GM19397 (cell line): ENCODE results near the gene FAM131A.

ENCODE experiments used
- ATAC-seq: cut with Tn5 transposase; IDR thresholded peaks from one replicate; pipeline ENCODE4 v1.9.1; 2021; ENCODE audit warnings: mild to moderate bottlenecking, moderate library complexity; ENCODE audit not compliant: unreplicated experiment

FAM131A gene

DNA sequence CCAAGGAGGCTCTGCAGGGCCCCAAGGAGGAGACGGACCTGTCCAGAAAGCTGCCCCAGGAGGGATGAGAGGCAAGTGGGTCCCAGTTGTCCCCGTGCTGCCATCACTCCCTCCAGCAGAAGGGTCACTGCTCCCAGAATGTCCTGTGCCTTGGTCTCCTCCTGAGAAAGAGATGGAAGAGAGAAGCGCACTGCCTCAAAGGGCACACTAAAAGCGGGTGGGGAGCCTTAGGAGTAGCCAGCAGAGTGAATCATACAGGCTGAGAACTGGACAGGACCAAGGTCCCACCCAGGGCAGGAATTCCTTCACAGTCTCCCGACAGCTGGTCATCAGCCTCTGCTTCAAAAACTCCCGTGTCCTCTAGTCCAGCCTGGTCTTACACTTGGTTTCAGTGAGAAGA is 36.0 kb downstream of the FAM131A start:
- ATAC-seq = no peak

DNA sequence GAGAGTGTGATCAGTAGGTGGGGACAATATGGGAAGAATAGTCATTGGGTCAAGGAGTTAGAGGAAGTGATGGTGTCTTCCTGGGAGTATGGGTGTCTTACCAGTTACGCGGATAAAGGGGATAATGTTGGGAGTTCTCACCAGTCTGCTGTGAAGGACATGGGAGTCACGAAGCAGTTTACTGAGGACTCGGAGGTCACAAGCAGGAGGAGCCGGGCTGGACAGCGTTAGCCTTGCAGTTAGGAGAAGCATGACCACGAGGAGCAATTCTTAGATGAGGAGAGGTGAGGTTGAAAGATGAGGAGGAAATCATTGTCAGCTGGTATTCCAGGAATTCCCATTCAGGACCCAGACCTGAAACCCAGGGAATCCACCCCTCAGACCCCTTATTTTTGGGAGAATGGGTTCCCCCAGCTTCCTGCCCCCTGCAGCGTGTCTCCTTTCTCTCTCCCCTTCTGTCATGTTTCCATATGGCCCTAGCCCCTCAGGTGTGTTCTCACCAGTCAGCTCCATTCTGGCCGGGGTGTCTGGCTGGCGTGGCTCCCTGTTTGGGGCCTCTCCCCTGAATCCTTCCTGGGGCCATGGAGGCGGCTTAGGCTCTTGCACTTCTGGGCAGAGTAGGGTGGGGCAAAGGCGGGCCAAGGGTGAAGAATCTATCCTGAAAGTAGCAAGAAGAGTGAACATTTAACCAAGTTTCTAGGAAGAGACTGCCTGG is 38.5 kb downstream of the FAM131A start:
- no peak for ATAC-seq

DNA sequence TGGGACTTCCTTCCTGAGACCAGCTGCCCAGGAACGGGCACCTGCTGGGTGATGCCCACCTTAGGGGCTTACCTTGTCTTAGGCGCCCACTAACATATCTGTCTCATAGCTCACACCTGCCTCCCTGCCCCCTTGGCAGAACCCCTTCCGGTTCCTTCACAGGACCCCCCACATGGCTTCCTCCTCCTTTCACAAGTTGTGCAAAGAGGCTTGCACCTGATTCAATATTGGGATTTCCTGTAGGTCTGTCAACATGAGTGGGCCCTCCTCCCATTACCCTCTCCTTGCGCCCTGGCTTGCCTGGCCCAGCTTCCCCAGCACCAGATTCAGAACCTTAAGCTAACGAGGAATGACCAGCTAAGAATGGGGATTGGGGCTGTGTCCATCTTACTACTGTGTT is 40.0 kb downstream of the FAM131A start:
- ATAC-seq = no peak

DNA sequence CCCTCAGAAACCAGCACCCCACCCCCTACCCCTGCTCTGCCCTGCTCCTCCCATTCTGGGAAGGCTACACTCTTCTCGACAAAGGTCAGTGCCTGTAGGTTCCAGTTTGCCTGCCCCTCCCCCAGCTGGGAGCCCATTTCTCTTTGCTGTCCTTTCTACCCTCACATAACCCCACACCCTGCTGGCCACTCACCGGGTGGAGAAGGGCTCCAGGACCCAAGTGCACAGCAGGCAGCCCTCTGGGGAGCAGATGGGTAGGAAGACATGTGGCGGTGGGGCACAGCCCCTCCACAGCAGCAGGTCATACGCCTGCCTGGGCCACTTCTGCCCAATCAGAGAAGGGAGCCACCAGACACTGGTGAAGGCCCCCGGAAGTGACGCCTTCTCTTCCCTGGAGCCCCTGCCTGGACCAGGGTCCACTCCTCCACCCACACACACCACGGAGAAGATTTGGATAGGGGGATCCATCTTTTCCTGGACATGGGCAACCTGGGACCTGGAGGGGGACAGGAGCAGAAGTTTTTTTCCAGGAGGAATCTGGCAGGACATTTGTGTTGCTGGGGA is 40.6 kb downstream of the FAM131A start, which contains the start of gene THPO:
THPO (minus strand) TSS at position 326 of the 564 bp plus-strand sequence. CDS start 1,948 bp downstream, outside the sequence.
- no peak for ATAC-seq

DNA sequence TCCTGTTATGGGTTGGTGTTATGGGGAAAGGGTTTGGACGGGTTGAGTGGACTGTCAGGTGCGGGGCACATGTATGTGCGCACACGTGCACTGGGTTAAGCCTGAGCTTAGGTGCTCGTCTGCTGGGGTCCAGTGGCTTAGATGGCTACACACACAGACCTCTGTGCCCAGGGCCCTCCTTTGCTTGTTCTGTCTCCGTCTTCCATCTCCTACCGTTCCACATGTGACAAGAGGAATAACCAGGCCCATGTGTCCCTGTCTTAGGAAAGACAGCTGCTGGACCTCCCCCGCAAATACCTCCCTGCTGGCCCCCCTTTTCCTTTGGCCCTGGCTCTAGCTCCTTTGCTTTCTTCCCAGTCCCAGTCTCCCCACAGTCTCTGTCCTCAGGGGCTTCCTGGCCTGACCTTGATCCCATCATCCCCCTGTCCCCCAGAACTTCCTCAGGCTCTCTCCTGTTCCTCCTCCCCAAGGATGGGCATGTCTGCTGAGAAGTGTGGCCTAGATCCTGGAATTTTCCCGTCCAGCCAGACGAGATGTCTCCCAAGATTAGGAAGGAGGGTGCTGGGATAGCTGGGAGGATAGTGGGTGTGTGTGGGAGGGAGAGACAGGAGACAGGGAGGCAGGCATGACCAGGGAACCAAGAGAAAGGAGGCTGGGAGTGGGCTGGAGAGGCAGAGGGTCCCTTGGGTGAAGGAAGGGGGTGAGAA is 41.4 kb downstream of the FAM131A start:
- no peak for ATAC-seq

DNA sequence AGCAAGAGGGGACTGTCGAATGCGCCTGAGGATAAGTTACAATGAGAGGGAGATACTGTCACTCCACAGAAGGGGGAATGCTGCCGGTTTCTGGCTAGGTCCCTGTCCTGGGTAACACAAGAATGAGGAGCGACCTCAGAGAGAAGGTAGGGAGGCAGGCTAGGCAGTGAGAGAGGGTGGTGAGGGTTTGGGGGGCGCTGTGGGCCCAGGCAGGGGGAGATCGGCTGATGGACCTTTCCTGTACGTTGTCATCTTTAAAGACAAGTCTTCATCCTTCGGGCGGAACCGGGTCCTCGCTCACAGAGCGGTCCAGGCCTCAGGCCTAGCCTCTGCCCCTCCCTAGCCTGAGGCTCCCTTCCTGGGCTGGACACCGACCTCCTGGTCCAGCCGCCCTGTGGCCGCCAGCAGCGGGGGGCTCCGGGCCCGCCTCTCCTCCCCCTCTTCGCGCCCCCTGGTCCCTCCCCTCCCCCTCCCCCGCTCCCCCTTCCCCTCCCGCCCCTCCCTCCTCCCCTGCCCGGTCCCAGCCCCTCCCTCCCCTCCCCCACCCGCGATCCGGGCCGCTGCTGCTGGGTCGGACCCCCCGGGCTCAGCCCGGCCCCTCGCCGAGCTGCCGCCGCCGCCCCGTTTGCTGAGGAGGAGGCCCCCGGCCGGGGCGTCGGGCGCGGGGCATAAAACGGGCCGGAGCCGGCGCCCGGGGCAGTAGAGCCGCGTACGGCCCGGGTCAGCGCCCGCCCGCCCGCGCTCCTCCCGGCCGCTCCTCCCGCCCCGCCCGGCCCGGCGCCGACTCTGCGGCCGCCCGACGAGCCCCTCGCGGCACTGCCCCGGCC is 42.2 kb downstream of the FAM131A start, which contains the start of gene CHRD:
CHRD (plus strand) TSS at position 697 of the 827 bp plus-strand sequence. CDS start 265 bp downstream, outside the sequence.
- no peak for ATAC-seq

DNA sequence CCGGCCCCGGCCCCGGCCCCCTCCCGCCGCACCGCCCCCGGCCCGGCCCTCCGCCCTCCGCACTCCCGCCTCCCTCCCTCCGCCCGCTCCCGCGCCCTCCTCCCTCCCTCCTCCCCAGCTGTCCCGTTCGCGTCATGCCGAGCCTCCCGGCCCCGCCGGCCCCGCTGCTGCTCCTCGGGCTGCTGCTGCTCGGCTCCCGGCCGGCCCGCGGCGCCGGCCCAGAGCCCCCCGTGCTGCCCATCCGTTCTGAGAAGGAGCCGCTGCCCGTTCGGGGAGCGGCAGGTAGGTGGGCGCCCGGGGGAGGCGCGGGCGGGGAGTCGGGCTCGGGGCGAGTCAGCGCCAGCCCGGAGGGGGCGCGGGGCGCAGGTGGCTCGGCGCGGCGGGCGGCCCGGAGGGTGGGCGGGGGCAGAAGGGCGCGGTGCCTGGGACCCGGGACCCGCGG is 42.8 kb downstream of the FAM131A start:
- no peak for ATAC-seq

DNA sequence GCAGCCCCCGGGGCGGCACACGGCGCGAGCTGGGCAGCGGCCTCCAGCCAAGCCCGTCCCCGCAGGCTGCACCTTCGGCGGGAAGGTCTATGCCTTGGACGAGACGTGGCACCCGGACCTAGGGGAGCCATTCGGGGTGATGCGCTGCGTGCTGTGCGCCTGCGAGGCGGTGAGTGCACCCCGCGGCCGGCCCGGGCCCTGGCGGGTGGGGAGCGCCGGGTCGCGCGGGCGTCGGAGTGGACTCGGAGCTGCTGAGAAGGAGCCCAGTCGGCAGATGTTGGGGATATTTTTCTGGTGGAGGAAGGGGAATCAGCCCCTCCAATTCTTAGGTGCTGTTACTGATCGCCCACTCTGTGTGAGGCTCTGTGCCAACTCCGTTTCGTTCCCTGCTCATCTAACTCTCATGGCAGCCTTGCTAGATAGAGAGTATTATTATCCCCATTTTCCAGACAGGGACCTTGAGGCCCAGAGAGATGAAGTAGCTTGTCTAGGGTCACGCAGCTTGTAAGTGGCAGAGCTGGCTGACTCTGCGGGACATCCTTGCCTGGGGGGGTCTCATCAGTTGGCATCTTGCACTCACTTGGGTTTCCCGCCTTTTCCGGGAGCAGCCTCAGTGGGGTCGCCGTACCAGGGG is 43.3 kb downstream of the FAM131A start:
- ATAC-seq = no peak

DNA sequence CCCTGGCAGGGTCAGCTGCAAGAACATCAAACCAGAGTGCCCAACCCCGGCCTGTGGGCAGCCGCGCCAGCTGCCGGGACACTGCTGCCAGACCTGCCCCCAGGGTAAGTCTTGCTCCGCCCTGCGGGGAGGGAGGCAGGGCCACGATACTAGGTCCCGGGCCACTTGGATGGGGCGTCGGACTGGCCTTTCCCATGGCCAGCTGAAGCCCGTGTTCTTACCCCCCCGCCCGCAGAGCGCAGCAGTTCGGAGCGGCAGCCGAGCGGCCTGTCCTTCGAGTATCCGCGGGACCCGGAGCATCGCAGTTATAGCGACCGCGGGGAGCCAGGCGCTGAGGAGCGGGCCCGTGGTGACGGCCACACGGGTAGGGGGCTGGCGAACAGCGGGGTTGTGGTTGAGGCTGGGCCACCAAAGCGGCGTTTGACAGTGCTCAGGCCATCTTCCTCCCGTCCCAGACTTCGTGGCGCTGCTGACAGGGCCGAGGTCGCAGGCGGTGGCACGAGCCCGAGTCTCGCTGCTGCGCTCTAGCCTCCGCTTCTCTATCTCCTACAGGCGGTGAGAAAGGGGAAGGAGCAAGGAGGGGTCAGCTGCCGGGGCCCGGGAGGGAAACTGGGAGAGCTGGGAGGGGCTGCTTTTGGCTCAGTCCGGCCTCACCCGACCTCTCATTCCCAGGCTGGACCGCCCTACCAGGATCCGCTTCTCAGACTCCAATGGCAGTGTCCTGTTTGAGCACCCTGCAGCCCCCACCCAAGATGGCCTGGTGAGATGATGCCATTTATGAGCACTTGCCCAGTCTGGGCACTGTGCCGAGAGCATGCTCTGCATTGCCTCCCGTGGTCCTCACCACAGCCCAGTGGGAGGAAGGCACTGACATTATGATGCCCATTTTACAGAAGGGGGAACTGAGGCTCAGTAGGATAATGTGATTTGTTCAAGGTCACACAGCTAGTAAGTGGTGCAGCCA is 44.1 kb downstream of the FAM131A start:
- no peak for ATAC-seq

DNA sequence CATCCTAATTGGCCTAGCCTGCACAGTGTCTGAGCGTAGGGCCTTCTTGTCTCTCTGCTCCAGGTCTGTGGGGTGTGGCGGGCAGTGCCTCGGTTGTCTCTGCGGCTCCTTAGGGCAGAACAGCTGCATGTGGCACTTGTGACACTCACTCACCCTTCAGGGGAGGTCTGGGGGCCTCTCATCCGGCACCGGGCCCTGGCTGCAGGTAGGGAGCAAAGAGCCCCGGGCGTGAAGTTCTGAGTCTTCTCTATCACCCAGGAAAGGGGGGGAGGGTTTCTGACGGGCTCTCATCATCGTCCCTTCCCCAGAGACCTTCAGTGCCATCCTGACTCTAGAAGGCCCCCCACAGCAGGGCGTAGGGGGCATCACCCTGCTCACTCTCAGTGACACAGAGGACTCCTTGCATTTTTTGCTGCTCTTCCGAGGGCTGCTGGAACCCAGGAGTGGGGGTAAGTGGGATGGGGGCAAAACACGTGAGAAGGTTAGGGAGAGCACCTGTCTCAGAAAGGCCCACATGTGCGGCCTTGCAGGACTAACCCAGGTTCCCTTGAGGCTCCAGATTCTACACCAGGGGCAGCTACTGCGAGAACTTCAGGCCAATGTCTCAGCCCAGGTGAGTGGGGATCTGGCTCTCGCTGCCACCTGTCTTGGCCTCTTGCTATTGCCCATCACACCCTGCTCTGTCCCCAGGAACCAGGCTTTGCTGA is 45.1 kb downstream of the FAM131A start:
- no peak for ATAC-seq

DNA sequence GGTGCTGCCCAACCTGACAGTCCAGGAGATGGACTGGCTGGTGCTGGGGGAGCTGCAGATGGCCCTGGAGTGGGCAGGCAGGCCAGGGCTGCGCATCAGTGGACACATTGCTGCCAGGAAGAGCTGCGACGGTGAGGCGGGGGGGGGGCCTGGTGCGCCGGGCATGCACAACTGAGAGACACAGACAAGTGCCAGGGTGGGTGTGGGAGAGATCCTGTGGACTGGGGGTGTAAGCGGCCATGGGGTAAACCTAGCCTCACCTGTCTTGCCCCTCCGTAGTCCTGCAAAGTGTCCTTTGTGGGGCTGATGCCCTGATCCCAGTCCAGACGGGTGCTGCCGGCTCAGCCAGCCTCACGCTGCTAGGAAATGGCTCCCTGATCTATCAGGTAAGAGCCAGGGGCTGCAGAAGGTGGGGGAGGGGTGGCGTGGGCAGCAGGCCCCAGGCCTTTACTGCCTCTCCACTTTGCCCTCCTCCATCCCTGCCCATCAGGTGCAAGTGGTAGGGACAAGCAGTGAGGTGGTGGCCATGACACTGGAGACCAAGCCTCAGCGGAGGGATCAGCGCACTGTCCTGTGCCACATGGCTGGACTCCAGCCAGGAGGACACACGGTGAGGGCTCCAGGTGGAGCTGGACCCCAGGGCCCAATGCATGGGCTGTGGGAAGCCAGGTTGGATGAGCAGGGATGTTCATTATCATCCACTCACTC is 45.8 kb downstream of the FAM131A start:
- no peak for ATAC-seq

DNA sequence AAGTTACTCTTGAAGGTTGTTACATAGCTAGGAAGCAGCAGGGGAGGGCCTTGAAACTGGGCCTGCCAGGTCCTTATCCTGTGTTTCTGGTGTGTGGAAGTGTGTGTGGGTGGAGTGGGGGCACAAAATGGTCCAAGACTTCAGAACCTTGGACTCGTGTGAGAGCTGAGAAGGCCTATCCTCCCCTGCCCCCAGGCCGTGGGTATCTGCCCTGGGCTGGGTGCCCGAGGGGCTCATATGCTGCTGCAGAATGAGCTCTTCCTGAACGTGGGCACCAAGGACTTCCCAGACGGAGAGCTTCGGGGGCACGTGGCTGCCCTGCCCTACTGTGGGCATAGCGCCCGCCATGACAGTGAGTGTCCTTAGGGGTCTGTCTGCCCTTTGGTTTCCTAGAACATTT is 46.9 kb downstream of the FAM131A start:
- ATAC-seq = no peak

DNA sequence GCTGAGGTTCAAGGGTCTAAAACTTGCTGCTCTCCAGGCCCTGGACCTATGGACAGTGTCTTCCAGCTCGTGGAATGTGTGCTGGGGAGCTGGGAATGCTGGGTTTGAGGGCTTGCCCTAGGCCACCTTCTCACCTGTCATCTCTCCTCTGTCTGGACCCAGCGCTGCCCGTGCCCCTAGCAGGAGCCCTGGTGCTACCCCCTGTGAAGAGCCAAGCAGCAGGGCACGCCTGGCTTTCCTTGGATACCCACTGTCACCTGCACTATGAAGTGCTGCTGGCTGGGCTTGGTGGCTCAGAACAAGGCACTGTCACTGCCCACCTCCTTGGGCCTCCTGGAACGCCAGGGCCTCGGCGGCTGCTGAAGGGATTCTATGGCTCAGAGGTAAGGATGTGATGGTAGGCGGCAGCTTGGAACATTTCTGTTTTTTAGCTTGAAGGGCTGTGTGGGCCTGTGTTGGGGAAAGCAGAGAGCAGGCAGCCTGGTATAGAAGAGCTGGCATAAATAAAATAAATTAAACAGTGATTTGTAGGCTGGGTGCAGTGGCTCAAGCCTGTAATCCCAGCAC is 47.5 kb downstream of the FAM131A start:
- no peak for ATAC-seq

DNA sequence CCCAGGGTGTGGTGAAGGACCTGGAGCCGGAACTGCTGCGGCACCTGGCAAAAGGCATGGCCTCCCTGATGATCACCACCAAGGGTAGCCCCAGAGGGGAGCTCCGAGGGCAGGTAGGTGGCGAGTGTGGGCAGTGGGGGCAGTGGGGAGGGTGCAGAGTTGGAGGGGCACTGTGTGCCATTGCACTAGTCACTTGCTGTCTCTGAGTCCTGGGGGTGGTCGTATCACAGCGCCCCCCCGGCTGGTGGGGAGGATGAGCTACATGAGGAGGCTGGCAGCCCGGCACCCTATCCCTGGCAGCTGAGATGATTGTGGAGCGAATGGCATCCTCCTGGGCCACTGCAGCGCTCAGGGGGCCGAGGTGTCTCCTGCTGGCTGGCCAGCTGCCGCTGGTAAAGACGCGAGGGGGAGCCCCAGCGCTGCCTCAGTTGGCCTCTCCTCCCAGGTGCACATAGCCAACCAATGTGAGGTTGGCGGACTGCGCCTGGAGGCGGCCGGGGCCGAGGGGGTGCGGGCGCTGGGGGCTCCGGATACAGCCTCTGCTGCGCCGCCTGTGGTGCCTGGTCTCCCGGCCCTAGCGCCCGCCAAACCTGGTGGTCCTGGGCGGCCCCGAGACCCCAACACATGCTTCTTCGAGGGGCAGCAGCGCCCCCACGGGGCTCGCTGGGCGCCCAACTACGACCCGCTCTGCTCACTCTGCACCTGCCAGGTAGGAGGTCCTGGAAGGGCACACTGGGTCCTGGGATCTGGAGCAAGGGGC is 48.8 kb downstream of the FAM131A start:
- no peak for ATAC-seq

DNA sequence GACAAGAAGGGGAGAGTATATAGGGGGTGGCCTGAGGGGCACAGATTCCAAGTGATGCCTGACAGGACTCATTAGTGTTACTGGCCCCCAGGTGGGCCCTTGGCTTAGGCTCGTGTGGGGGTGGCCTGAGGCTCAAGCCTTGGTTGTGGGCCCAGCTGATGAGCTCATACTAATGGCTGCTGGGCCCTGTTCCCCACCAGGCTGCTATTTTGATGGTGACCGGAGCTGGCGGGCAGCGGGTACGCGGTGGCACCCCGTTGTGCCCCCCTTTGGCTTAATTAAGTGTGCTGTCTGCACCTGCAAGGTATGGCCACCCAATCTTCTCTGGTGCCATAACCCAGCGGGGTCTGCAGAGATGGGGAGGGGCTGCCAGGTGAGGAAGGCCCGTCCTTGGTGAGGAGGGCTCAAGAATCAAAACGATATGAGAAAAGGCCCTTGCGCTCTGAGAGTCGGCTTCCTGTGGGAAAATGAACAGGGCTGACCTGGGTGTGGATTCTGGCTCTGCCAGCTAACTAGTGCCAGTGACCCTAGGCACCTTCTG is 49.8 kb downstream of the FAM131A start:
- ATAC-seq = no peak

DNA sequence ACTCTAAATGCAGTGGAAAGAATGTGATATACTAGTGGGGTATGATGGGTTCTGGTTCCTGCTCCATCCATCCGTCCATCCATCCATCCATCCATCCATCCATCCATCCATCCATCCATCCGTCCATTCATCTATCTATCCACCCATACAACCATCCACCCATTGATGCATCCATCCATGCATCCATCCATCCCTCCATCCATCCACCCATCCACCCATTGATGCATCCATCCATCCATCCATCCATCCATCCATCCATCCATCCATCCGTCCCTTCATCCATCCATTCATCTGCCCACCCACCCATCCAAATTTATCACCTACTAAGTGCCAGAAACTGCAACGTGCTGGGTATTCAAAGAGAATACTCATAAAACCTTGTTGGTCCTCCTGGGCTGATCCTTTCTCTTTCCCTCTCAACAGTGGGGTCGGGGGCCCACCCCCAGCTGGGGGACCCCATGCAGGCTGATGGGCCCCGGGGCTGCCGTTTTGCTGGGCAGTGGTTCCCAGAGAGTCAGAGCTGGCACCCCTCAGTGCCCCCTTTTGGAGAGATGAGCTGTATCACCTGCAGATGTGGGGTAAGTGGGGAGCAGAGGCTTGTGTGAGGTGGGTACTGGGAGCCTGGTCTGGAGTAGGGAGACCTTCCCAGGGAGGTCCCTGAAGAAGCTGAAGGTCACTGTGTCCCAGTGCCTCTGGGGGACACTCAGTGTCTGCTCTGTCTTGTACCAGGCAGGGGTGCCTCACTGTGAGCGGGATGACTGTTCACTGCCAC is 51.0 kb downstream of the FAM131A start:
- no peak for ATAC-seq
